AG04449 (cell line): ENCODE results near the gene LPCAT4.

ENCODE experiments used
- CTCF ChIA-PET: fragments of 350-600 bp; formaldehyde crosslinking; extraction: SDS; loops from one replicate; lab custom pipeline; 2021; ENCODE audit warnings: antibody characterized with exemption; lab: Yijun Ruan, JAX
- POLR2A ChIA-PET: fragments of 400-600, 350-600 bp; formaldehyde crosslinking; extraction: SDS; loops from one replicate; lab custom pipeline; 2020; ENCODE audit warnings: antibody characterized with exemption, inconsistent platforms; lab: Yijun Ruan, JAX
- DNase-seq: peaks from one replicate; pipeline ENCODE4 v3.0.0-alpha.2; 2010; ENCODE audit warnings: low read depth, low spot score
- H3K4me3 ChIP-seq: 2 replicates; pipeline ENCODE4 v1.5.1; 2011; ENCODE audit warnings: low read depth, mild to moderate bottlenecking, control low read depth, low read length
- CTCF ChIP-seq: IDR thresholded peaks from one replicate; pipeline ENCODE4 v1.5.1; 2011; ENCODE audit warnings: mild to moderate bottlenecking, moderate library complexity, low read length, control low read depth, inconsistent platforms; ENCODE audit not compliant: insufficient read depth; ENCODE audit errors: missing control alignments

Gene LPCAT4

GRCh38 chr15:34334672-34335071 is 32.3 kb downstream of the LPCAT4 start:
- ChIA-PET CTCF (interaction anchor here (1.3 to 1.9 kb wide), 2 partner anchors 8 to 225 kb away, joined by 4 to 5 read pairs; partner anchors contain the start of genes NOP10 and NUTM1), POLR2A (no interaction called here)
- no peak overlapping the region for H3K4me3 ChIP-seq
- no peak for TF ChIP-seq CTCF
- no peak for DNase-seq

- ChIA-PET POLR2A (no interaction called here), CTCF (interaction anchor here (0.8 to 1.9 kb wide), 4 partner anchors 10 to 121 kb away, joined by 3 to 5 read pairs (median 3); partner anchors contain the start of genes NOP10 and NUTM1)
- H3K4me3 ChIP-seq: no peak overlapping the region
- no peak for TF ChIP-seq CTCF
- no peak for DNase-seq
These were observed 34.4 kb downstream of the LPCAT4 start for GRCh38 chr15:34332553-34333120.

DNA sequence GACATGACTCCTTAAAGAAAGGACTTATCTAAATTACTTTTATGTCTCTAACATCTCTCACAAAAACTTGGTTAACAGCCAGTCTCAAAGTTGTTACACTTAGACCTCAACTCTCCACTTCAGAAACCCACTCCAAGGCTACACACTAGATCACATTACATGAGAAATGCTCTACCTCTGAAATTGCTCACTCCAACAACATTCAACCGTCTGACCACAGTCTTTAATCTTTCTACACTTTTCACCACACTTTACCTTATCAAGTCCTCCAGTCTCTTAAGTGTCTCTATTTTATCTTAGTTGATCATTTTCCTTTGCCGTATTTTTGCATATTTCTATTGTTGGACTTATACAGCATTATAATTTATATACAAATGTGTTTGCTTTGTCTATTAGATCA is 35.2 kb downstream of the LPCAT4 start:
- no peak overlapping the region for H3K4me3 ChIP-seq
- POLR2A ChIA-PET: no interaction called here
- DNase-seq: no peak
- CTCF ChIA-PET: no interaction called here
- TF ChIP-seq CTCF: no peak

- DNase-seq: no peak
- CTCF ChIA-PET: interaction anchor here (1.2 to 1.5 kb wide), 2 partner anchors 13 to 90 kb away, joined by 3 to 4 read pairs; no protein-coding TSS in a partner anchor
- POLR2A ChIA-PET: interaction anchor here (2.5 kb wide), 1 partner anchor 8 kb away, joined by 7 read pairs; the partner anchor contains the start of gene SLC12A6
- TF ChIP-seq CTCF: no peak
- no peak overlapping the region for H3K4me3 ChIP-seq
These were observed 36.7 kb downstream of the LPCAT4 start for GRCh38 chr15:34330279-34330678.

DNA sequence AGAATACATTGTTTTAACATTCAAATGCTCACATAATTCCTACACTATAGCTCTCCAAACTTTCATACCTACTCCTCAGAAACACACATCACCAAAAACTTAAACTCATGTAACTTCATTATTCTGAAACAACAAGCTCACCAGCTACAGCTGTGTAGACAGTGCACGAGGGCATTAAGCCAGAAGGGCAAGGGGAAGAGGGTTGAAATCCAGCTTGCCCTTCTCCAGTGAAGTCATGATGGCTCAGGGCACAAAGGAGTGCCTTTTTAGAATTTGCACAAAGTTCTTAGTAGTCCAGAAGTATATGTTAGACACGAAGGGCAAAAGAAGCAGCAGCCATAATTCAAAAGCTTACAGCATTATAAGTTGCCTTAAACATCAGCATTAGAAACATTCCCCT is 38.0 kb downstream of the LPCAT4 start:
- POLR2A ChIA-PET: interaction anchor here (2.5 kb wide), 1 partner anchor 9 kb away, joined by 7 read pairs; the partner anchor contains the start of gene SLC12A6
- CTCF ChIA-PET: interaction anchor here (0.8 to 1.4 kb wide), 5 partner anchors 11 to 26 kb away, joined by 3 to 6 read pairs (median 3); partner anchors contain the start of gene NOP10
- no peak for DNase-seq
- H3K4me3 ChIP-seq: no peak overlapping the region
- TF ChIP-seq CTCF: no peak

DNA sequence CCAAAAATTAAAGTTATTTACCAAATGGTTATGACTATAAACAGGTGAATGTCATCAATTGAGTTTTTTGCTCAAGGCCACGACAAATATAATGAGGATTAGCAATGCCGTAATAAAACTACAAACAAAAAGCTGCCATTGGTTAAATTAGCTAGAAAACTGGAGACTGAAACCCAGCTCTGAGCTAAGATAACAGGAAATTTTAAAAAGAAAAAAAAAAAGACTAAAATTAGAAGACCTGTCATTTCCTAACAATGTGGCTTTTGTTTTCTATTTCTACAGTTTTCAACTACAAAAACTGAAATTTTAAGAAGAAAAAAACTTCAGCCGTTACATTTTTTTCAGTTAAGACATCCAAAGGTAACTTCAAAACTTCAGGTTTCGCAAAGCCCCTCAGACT is 39.1 kb downstream of the LPCAT4 start:
- no peak overlapping the region for H3K4me3 ChIP-seq
- TF ChIP-seq CTCF: no peak
- no peak for DNase-seq
- ChIA-PET CTCF (interaction anchor here (0.9 to 1.4 kb wide), 2 partner anchors 15 to 25 kb away, joined by 3 to 4 read pairs; no protein-coding TSS in a partner anchor), POLR2A (interaction anchor here (0.7 to 2.5 kb wide), 2 partner anchors 10 to 28 kb away, joined by 5 to 7 read pairs; partner anchors contain the start of gene SLC12A6)
